Subcutaneous abdominal adipose tissue (tissue), 5 donors: ENCODE measurements around the gene PNP.

Source experiments
- H3K27ac ChIP-seq: one replicate; pipeline ENCODE4 v1.7.0; 2013; ENCODE audit warnings: low read depth, mild to moderate bottlenecking, inconsistent platforms, low read length, moderate library complexity
- H3K27me3 ChIP-seq, 5 donors: one replicate each; pipeline ENCODE4 v1.7.0; 2013; ENCODE audit warnings: low read length in 5 of 5, inconsistent platforms in 1 of 5; ENCODE audit not compliant: control insufficient read depth in 5 of 5, insufficient read depth in 4 of 5
- H3K36me3 ChIP-seq, 5 donors: one replicate each; pipeline ENCODE4 v1.7.0; 2013; ENCODE audit warnings: low read length in 5 of 5; ENCODE audit not compliant: control insufficient read depth in 5 of 5, insufficient read depth in 5 of 5
- H3K4me1 ChIP-seq, 5 donors: one replicate each; pipeline ENCODE4 v1.7.0; 2013; ENCODE audit warnings: low read length in 5 of 5, mild to moderate bottlenecking in 3 of 5, moderate library complexity in 1 of 5; ENCODE audit not compliant: control insufficient read depth in 5 of 5, insufficient read depth in 5 of 5
- H3K4me3 ChIP-seq, 5 donors: one replicate each; pipeline ENCODE4 v1.7.0; 2013; ENCODE audit warnings: low read length in 5 of 5, low read depth in 1 of 5
- H3K9ac ChIP-seq, 5 donors: one replicate each; pipeline ENCODE4 v1.7.0; 2013; ENCODE audit warnings: low read length in 5 of 5, mild to moderate bottlenecking in 4 of 5, moderate library complexity in 3 of 5
- H3K9me3 ChIP-seq, 5 donors: one replicate each; pipeline ENCODE4 v1.7.0; 2013; ENCODE audit warnings: low read length in 5 of 5; ENCODE audit not compliant: control insufficient read depth in 5 of 5
- donor health status: healthy.
- donor health status: healthy.
- donor health status: healthy.
- donor health status: healthy.
- donor health status: healthy.

PNP gene

DNA sequence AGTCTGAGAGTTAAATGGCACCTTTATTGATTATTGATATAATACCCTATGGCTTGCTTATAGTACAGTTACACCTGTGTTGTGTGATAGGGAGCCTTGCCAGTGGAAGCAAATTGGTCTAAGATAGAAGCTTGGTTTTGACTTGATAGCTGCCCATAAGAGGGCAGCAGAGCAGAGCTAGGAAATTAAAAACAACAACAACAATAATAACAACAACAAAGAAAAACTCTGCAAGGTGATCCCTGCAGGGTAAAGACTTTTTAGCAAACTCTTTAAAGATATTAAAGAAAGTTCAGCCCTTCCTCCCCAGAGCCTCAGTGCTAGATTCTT lies 18.2 kb downstream of the PNP start:
- no peak overlapping the region for H3K4me3 ChIP-seq
- H3K9ac ChIP-seq: no peak overlapping the region
- H3K27ac ChIP-seq: no peak overlapping the region
- no peaks in the 10 kb centered on the region for H3K36me3 ChIP-seq
- no peaks in the 10 kb centered on the region for H3K9me3 ChIP-seq
- H3K27me3 ChIP-seq: no peaks in the 10 kb centered on the region
- peaks cover 0 to 24% (median 4%) of the 10 kb centered on the region in 5 donors for H3K4me1 ChIP-seq

DNA sequence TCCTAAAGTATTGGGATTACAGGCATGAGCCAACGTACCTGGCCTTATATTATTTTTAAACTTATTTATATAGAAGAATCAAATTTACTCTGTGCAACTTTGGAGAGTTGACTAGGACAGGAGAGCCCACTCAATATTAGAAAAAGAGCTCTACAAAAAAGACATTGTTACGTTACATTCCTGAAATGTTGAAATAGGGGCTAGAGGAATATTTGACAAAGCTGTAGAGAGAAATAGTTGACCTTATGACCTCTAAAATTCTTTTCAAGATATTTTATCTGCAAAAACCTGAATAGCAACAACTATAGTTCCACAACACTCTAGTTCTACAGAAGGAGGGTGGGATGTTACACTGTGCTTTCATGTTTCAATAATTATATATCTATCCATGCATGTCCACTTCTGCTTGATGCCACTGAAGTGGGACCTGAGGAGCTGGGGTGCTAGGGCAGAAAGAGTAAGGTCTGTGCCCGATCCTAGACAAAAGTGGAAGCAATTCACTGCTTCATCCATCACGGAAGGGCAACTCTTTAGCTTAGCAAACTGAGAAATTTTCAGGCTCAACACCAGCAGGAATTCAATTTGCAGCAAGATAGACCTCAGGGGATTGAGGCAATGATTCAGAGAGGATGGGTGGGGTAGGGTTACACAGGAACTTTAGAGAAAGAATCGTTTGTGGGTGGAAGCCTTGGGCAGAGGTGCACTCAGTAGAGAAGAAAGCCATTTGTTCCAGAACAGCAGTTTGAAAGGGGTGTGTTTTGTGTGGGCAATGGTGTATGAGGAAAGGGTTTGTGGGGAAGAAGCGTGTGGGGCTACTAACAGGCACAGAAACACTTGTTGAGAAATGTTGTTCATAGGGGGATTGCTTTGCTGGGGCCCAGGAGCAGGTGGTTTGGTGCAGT lies 20.1 kb downstream of the PNP start:
- peak overlapping the region in 1 of 5 donors; percentile 13 for H3K4me3 ChIP-seq
- peaks cover 0 to 30% (median 4%) of the 10 kb centered on the region in 5 donors for H3K4me1 ChIP-seq
- H3K9ac ChIP-seq: no peak overlapping the region
- H3K9me3 ChIP-seq: no peaks in the 10 kb centered on the region
- H3K36me3 ChIP-seq: no peaks in the 10 kb centered on the region
- no peak overlapping the region for H3K27ac ChIP-seq
- H3K27me3 ChIP-seq: no peaks in the 10 kb centered on the region

DNA sequence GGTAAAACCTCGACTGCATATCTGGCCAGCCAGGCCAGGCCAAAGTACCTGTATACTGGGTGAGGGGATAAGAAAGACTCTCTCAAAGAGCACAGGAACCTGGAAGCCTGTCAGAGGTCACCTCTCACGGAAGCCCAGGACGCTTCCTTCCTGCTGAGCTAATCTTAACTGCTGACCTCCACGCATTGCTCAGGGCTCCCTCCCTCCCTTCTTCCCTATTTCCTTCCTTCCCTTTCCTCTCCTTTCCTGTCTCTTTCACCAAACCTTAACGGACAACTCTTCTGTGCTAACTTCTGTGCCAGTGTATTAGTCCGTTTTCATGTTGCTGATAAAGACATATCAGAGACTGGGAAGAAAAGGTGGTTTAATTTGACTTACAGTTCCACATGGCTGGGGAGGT lies 21.4 kb downstream of the PNP start:
- no peak overlapping the region for H3K27ac ChIP-seq
- no peak overlapping the region for H3K4me3 ChIP-seq
- H3K27me3 ChIP-seq: no peaks in the 10 kb centered on the region

DNA sequence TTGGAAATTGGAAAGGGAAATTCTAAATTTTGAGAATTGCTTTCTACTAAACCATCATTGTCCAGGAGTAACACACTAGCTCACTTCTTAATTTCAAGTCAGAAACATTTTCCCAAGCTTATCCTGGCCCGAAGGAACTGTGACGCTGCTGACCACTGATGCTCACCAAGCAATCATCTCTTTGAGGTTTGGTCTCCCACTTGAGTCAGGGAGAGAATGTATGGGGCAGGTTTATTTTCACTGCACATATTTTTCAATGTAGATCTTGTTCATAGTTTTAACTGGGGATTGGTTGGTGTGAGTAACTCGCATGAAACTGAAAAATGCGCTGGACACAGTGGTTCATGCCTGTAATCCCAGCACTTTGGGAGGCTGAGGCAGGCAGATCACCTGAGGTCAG lies 23.3 kb downstream of the PNP start:
- no peaks in the 10 kb centered on the region for H3K36me3 ChIP-seq
- no peak overlapping the region for H3K27ac ChIP-seq

More for the DNA sequence above, 21.4 kb downstream of the PNP start:
- Histone ChIP-seq H3K9ac (no peak overlapping the region), H3K36me3 (no peaks in the 10 kb centered on the region), H3K9me3 (no peaks in the 10 kb centered on the region), H3K4me1 (peaks cover 0 to 30% (median 4%) of the 10 kb centered on the region in 5 donors)

DNA sequence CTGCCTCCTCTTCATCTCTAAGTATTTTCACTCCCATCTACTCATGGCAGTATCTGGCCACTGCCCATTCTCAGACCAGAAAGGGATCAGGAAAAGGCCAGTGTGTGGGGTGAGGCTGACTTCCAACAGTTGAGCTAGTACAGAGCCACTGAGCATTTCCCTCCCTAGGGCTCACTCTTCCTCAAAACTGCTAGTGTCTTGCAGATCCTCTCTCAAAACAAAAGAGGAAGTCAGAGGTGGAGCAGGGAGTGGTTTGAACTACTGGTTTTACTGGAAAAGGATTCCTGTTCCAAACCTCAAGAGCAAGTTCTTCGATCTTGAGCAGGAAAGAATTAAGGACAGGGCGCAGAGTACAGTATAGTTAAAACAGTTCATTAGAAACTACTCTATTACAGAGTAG lies 24.4 kb downstream of the PNP start:
- Histone ChIP-seq H3K4me1 (peaks cover 0 to 29% (median 4%) of the 10 kb centered on the region in 5 donors), H3K27me3 (no peaks in the 10 kb centered on the region), H3K9ac (no peak overlapping the region), H3K9me3 (no peaks in the 10 kb centered on the region), H3K36me3 (no peaks in the 10 kb centered on the region), H3K27ac (no peak overlapping the region), H3K4me3 (no peak overlapping the region)

More for the DNA sequence above, 23.3 kb downstream of the PNP start:
- Histone ChIP-seq H3K27me3 (no peaks in the 10 kb centered on the region), H3K9me3 (no peaks in the 10 kb centered on the region), H3K4me3 (no peak overlapping the region), H3K4me1 (peaks cover 0 to 25% (median 4%) of the 10 kb centered on the region in 5 donors), H3K9ac (no peak overlapping the region)

DNA sequence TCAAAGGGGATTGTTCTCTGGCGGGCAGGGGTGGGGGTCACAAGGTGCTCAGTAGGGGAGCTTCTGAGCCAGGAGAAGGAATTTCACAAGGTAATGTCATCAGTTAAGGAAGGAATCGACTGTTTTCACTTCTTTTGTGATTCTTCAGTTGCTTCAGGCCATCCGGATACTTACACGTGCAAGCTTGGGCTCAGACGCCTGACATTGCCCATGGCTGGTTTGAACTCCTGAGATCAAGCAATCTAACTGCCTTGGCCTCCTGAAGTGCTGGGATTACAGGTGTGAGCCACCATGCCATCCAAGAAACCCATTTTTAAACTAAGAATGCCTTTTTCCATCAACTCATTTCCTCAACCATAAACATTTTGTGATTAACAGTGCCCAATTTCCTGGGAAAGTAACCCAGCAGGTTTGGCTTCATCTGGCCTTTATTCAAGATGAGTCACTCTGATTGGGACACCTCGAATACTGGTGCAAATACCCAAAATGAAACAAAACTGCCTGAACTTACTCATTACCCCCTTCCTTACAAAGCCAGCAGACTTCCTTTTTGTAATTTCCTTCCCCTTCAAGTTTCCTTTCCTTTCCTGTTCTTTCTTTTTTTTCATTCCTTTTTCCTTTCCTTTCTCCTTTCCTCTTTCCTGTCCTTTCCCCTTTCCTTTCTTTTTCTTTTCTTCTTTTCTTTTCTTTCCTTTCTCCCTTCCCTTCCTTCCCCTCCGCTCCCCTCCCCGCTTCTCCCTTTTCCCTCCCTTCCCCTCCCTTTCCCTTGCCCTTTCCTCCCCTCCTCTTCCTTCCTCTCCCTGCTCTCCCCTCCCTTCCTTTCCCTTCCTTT lies 25.9 kb downstream of the PNP start:
- Histone ChIP-seq H3K27me3 (no peaks in the 10 kb centered on the region), H3K36me3 (no peaks in the 10 kb centered on the region), H3K4me1 (peaks cover 0 to 31% (median 2%) of the 10 kb centered on the region in 5 donors), H3K4me3 (no peak overlapping the region), H3K9ac (no peak overlapping the region), H3K27ac (peak overlapping the region; percentile 9), H3K9me3 (no peaks in the 10 kb centered on the region)

DNA sequence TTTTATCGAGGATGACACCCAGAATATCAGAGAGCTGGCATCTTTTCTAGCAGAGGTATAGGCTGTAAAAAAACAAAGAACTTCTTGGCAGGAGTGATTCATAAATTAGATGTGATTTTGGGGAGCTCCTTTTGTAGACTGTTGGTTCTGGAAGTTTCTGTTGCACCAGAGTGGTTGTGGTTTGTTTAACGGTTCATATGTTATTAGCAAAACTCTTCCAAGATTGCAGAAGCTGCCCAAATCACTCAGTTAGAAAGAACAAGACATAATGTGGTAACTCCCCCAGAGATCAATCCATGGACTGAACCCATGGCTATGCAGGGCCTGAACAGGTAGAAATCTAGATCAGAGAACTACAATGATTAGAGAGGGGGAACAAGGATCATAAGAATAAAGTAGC lies 29.4 kb downstream of the PNP start:
- Histone ChIP-seq H3K9me3 (no peaks in the 10 kb centered on the region), H3K27ac (peak overlapping the region; percentile 65), H3K9ac (no peak overlapping the region), H3K4me1 (peaks cover 0 to 24% (median 0%) of the 10 kb centered on the region in 5 donors), H3K36me3 (no peaks in the 10 kb centered on the region), H3K27me3 (no peaks in the 10 kb centered on the region), H3K4me3 (no peak overlapping the region)

DNA sequence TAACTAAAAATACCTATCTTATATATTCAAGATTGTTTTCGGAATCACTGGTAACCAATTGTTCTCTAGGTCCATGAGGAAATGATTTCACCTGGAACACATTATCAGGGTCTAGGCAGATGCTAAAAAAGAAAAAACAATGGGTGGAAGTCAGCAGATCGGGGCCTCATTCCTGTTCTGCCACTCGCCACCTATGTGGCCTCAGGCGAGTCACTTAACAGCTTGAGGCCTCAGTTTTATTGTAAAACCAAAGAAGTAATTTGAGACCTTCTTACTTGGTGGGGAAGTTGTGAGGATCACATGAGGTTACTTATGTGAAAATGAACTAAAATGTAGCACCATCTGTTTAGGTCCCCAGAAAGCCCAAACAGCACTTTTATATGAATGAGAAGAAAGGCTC lies 29.9 kb downstream of the PNP start:
- H3K4me1 ChIP-seq: peaks cover 0 to 29% (median 0%) of the 10 kb centered on the region in 5 donors
- no peaks in the 10 kb centered on the region for H3K27me3 ChIP-seq
- H3K9ac ChIP-seq: no peak overlapping the region
- no peaks in the 10 kb centered on the region for H3K36me3 ChIP-seq
- H3K27ac ChIP-seq: peak overlapping the region; percentile 65
- H3K9me3 ChIP-seq: no peaks in the 10 kb centered on the region
- H3K4me3 ChIP-seq: no peak overlapping the region

DNA sequence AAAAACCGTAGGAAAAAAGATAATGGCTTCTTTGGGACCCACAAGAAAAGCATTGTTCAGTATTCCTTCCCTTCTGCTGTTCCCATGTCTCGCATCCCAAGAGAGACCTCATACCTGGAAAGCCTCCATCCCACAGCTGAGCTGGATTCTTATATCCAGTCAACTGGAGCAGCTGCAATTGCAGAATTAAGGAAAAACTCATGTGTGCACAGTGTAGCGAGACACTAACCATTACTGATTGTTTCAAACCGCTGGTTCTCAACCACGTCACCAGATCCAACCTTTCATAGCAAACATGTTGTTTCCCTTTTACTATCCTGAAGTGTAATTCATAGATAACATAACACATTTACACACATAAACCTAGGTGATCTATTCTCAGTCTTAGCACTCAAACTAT lies 30.7 kb downstream of the PNP start:
- no peaks in the 10 kb centered on the region for H3K36me3 ChIP-seq
- peak overlapping the region; percentile 65 for H3K27ac ChIP-seq
- H3K9ac ChIP-seq: no peak overlapping the region
- H3K4me3 ChIP-seq: no peak overlapping the region
- H3K4me1 ChIP-seq: peaks cover 0 to 29% (median 0%) of the 10 kb centered on the region in 5 donors
- H3K9me3 ChIP-seq: no peaks in the 10 kb centered on the region
- no peaks in the 10 kb centered on the region for H3K27me3 ChIP-seq

DNA sequence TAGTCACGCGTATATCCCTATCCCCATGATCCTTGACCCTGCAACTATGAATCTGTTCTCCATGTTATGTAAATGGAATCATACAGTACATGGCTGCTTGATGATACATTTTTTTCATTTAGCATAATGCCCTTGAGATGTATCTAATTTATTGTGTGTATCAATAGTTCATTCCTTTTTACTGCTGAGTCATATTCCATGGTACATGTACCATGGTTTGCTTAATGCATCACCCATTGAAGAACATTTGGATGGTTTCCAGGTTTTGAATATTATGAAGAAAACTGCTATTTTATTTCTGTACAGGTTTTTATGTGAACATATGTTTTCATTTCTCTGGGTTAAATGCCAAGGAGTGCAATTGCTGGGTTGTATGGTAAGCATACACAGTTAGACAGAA lies 32.1 kb downstream of the PNP start:
- Histone ChIP-seq H3K36me3 (no peaks in the 10 kb centered on the region), H3K27ac (no peak overlapping the region), H3K9ac (no peak overlapping the region), H3K9me3 (no peaks in the 10 kb centered on the region), H3K27me3 (no peaks in the 10 kb centered on the region), H3K4me1 (peaks cover 0 to 23% (median 0%) of the 10 kb centered on the region in 5 donors), H3K4me3 (no peak overlapping the region)
